Tongue (tissue), 2 donors: ENCODE measurements around the gene BIRC3. TPM values are rescaled to one million over a fixed set of nuclear protein-coding genes. Genes with fewer than 3 reads are reported as not detected.
"Not testable (repeated sequence)": the region's sequence is repeated elsewhere in the genome, so short reads cannot be mapped to it uniquely, and the experiment has no call there.

Experiments
- DNase-seq: peaks from one replicate; pipeline ENCODE4 v3.0.0-alpha.2; 2015
- total RNA-seq: library from RNA; depleted of rRNA; stranded (reverse); fragments of >200 nt; gene quantifications from one replicate; pipeline ENCODE4 v1.2.3, GENCODE V29; 2014

Gene BIRC3
- total RNA-seq, 1 donor from 2014 or later: 4.9 TPM

- not testable (repeated sequence) for DNase-seq
Observed at GRCh38 chr11:102296757-102297156, 20.5 kb upstream of the BIRC3 start.

- not testable (repeated sequence) for DNase-seq
Observed at GRCh38 chr11:102300837-102301236, 16.4 kb upstream of the BIRC3 start.

- no peak for DNase-seq
Observed at GRCh38 chr11:102302241-102302640, 15.0 kb upstream of the BIRC3 start.

- no peak for DNase-seq
Observed at GRCh38 chr11:102304686-102305085, 12.6 kb upstream of the BIRC3 start.

GRCh38 chr11:102305352-102306047 is 11.8 kb upstream of the BIRC3 start:
- DNase-seq: no peak

- peak; percentile 51 for DNase-seq
Observed at GRCh38 chr11:102306048-102306597, 11.2 kb upstream of the BIRC3 start.

GRCh38 chr11:102306817-102307726 is 10.2 kb upstream of the BIRC3 start:
- DNase-seq: no peak

GRCh38 chr11:102307727-102308038 is 9.6 kb upstream of the BIRC3 start:
- no peak for DNase-seq

GRCh38 chr11:102309621-102310541 is 7.4 kb upstream of the BIRC3 start:
- no peak for DNase-seq

- peak; percentile 28 for DNase-seq
Observed at GRCh38 chr11:102312667-102313066, 4.6 kb upstream of the BIRC3 start.

- peak; percentile 39 for DNase-seq
Observed at GRCh38 chr11:102313238-102313940, 3.9 kb upstream of the BIRC3 start.

- DNase-seq: no peak
Observed at GRCh38 chr11:102314784-102315183, 2.5 kb upstream of the BIRC3 start.

GRCh38 chr11:102316346-102316904 is 859 bp upstream of the BIRC3 start:
- DNase-seq: no peak

- DNase-seq: no peak
Observed at GRCh38 chr11:102317768-102318103, 452 bp downstream of the BIRC3 start.

- no peak for DNase-seq
Observed at GRCh38 chr11:102318469-102318868, 1.2 kb downstream of the BIRC3 start.

GRCh38 chr11:102319544-102319943 is 2.3 kb downstream of the BIRC3 start:
- DNase-seq: no peak

- no peak for DNase-seq
Observed at GRCh38 chr11:102320188-102320587, 2.9 kb downstream of the BIRC3 start.

- DNase-seq: peak; percentile 56
Observed at GRCh38 chr11:102320679-102321078, 3.4 kb downstream of the BIRC3 start.

GRCh38 chr11:102322560-102322959 is 5.3 kb downstream of the BIRC3 start:
- DNase-seq: no peak

- no peak for DNase-seq
Observed at GRCh38 chr11:102323542-102324251, 6.4 kb downstream of the BIRC3 start.

- DNase-seq: no peak
Observed at GRCh38 chr11:102325088-102325487, 7.8 kb downstream of the BIRC3 start.
